H1 (cell line): Measurements from ENCODE around the gene COL16A1. TPM values are rescaled to one million over a fixed set of nuclear protein-coding genes. Genes with fewer than 3 reads are reported as not detected.

ENCODE experiments used
- HDAC6 ChIP-seq: IDR thresholded peaks from one replicate; pipeline ENCODE4 v1.7.1; 2012; ENCODE audit warnings: low read depth, mild to moderate bottlenecking, inconsistent platforms, low read length, moderate library complexity
- JUND ChIP-seq: IDR thresholded peaks from 2 replicates; pipeline ENCODE4 v1.6.1; 2011; ENCODE audit warnings: mild to moderate bottlenecking, improper control_type of control experiment, low read length
- RBBP5 ChIP-seq: IDR thresholded peaks from 2 replicates; pipeline ENCODE4 v1.7.1; 2012; ENCODE audit warnings: low read depth, mild to moderate bottlenecking, inconsistent platforms, low read length, moderate library complexity, borderline replicate concordance
- RFX5 ChIP-seq: IDR thresholded peaks from 2 replicates; pipeline ENCODE4 v1.6.1; 2011; ENCODE audit warnings: low read depth, low read length, improper control_type of control experiment, borderline replicate concordance
- TCF12 ChIP-seq: IDR thresholded peaks from 2 replicates; pipeline ENCODE4 v1.6.1; 2011; ENCODE audit warnings: low read depth, mild to moderate bottlenecking, low read length
- YY1 ChIP-seq: IDR thresholded peaks from 2 replicates; pipeline ENCODE4 v1.6.1; 2011; ENCODE audit warnings: low read depth, mild to moderate bottlenecking, low read length
- polyA plus RNA-seq, 7 experiments: library from polyadenylated mRNA; depleted of rRNA in 3 of 7; stranded (reverse) in 5 of 7; unstranded in 2 of 7; fragments of >200 nt in 5 of 7; fragments of 200-250 nt in 2 of 7; gene quantifications; 1 replicate in 5 of 7; 2 replicates in 1 of 7; 4 replicates in 1 of 7; pipeline versions ENCODE4 v1.2.1 to v1.2.3, GENCODE V29; 2011 to 2013; ENCODE audit warnings: missing spikeins in 2 of 7, mixed read lengths in 2 of 7
- total RNA-seq: library from RNA; stranded (reverse); fragmentation: NEBNext Ultra II Directional; extraction: Animal tissue kit (Norgen Biotek cat#: 25700); gene quantifications from 2 replicates; pipeline ENCODE4 v1.2.1, GENCODE V29; 2021
- TF ChIP-seq, protein P1 (sequence below), 3 experiments: IDR thresholded peaks; 1 replicate in 2 of 3; 2 replicates in 1 of 3; pipeline versions ENCODE4 v1.5.1 to v1.6.1; 2011; ENCODE audit warnings: low read length in 3 of 3, mild to moderate bottlenecking in 3 of 3, inconsistent platforms in 2 of 3, low read depth in 1 of 3, moderate library complexity in 1 of 3; ENCODE audit not compliant: insufficient read depth in 1 of 3; ENCODE audit errors: control extremely low read depth in 1 of 3
- TF ChIP-seq, protein P2 (sequence below): IDR thresholded peaks from 2 replicates; pipeline ENCODE4 v1.6.1; 2011; ENCODE audit warnings: low read depth, mild to moderate bottlenecking, low read length; ENCODE audit not compliant: insufficient read depth

The COL16A1 gene
- total and polyA plus RNA-seq, 2 of the 8 experiments (the other 6 are each of a cell fraction or from before 2014, with no cell fraction given), result 2.0 to 10.5 TPM

DNA sequence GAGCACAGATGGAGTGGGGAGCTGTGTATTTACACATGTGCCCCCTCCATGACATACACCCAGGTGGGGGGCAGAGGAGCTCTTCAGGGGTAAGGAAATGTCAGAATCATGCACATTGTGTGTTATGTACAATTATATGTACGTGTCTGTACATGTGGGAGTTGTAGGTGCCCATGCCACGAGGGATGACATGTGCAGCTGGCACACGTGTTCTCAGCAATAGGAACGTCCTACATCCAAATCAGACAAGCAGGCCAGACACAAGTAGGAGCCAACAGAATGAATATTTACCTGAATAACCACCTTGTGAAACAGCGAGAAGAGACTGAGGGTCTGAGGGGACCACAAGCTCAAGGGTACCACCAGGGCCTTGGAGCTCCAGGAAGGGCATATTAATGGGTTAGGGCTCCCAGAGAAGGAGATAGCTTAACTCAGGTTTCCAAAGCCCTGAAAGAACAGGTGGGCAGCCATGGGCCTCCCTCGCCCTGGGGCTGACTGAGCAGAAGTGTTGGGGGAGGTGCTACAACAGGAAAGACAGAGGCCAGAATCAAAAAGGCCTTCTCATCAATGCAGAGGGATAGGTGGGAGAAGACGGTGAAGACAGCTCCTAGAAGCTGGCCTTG is 3.2 kb downstream of the COL16A1 start (continued):
- TF ChIP-seq, protein P1, sequence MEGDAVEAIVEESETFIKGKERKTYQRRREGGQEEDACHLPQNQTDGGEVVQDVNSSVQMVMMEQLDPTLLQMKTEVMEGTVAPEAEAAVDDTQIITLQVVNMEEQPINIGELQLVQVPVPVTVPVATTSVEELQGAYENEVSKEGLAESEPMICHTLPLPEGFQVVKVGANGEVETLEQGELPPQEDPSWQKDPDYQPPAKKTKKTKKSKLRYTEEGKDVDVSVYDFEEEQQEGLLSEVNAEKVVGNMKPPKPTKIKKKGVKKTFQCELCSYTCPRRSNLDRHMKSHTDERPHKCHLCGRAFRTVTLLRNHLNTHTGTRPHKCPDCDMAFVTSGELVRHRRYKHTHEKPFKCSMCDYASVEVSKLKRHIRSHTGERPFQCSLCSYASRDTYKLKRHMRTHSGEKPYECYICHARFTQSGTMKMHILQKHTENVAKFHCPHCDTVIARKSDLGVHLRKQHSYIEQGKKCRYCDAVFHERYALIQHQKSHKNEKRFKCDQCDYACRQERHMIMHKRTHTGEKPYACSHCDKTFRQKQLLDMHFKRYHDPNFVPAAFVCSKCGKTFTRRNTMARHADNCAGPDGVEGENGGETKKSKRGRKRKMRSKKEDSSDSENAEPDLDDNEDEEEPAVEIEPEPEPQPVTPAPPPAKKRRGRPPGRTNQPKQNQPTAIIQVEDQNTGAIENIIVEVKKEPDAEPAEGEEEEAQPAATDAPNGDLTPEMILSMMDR (IDR thresholded peaks at IDR 0.05; ENCODE audit: control extremely low read depth in 1 of 3, insufficient read depth in 1 of 3, low read depth in 1 of 3, low read length in 3 of 3), result no peak
- TF ChIP-seq YY1 (no peak), HDAC6 (no peak), RFX5 (no peak), RBBP5 (no peak), JUND (no peak), TCF12 (no peak)
- TF ChIP-seq, protein P2, sequence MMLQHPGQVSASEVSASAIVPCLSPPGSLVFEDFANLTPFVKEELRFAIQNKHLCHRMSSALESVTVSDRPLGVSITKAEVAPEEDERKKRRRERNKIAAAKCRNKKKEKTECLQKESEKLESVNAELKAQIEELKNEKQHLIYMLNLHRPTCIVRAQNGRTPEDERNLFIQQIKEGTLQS, result no peak
